NCI-H345 treated with DMSO at 0.1 percent for 48 hours (cell line): ENCODE data around the gene ITIH2.

Experiments
- DNase-seq: peaks from one replicate; lab custom pipeline; 2025; ENCODE audit not compliant: unreplicated experiment; lab: John Stamatoyannopoulos, UW

ITIH2 gene

GRCh38 chr10:7792541-7792940, 89.4 kb downstream of the ITIH2 start:
- DNase-seq: no peak

- no peak for DNase-seq
Measured at GRCh38 chr10:7794251-7795026, 91.3 kb downstream of the ITIH2 start.

GRCh38 chr10:7795605-7796004, 92.5 kb downstream of the ITIH2 start:
- no peak for DNase-seq

GRCh38 chr10:7797582-7797981, 94.5 kb downstream of the ITIH2 start:
- DNase-seq: no peak
